MG63 (cell line): Measurements from ENCODE around the gene DUS1L. TPM values are rescaled to one million over a fixed set of nuclear protein-coding genes. Genes with fewer than 3 reads are reported as not detected.

Source experiments
- DNase-seq: peaks from one replicate; pipeline ENCODE4 v3.0.0-alpha.2; 2020
- H3K27me3 ChIP-seq: fragments of 250-450 bp; sonication (Bioruptor Pico); 2 replicates; pipeline ENCODE4 v1.5.1; 2020; ENCODE audit warnings: mild to moderate bottlenecking, moderate library complexity
- H3K36me3 ChIP-seq: fragments of 250-450 bp; sonication (Bioruptor Pico); 2 replicates; pipeline ENCODE4 v1.5.1; 2020; ENCODE audit warnings: mild to moderate bottlenecking, moderate library complexity
- H3K4me3 ChIP-seq: fragments of 250-450 bp; sonication (Bioruptor Pico); 2 replicates; pipeline ENCODE4 v1.5.1; 2020; ENCODE audit warnings: mild to moderate bottlenecking, moderate library complexity
- H3K9me3 ChIP-seq: fragments of 250-450 bp; sonication (Bioruptor Pico); 2 replicates; pipeline ENCODE4 v1.5.1; 2020; ENCODE audit warnings: mild to moderate bottlenecking, moderate library complexity
- total RNA-seq: library from RNA; depleted of rRNA; stranded (reverse); fragments of >200 nt; shearing (Covaris generic); gene quantifications from 2 replicates; pipeline ENCODE4 v1.2.3, GENCODE V29; 2014; ENCODE audit warnings: low replicate concordance

Gene DUS1L
- total RNA-seq, 1 experiment from 2014 or later = 104 TPM

DNA sequence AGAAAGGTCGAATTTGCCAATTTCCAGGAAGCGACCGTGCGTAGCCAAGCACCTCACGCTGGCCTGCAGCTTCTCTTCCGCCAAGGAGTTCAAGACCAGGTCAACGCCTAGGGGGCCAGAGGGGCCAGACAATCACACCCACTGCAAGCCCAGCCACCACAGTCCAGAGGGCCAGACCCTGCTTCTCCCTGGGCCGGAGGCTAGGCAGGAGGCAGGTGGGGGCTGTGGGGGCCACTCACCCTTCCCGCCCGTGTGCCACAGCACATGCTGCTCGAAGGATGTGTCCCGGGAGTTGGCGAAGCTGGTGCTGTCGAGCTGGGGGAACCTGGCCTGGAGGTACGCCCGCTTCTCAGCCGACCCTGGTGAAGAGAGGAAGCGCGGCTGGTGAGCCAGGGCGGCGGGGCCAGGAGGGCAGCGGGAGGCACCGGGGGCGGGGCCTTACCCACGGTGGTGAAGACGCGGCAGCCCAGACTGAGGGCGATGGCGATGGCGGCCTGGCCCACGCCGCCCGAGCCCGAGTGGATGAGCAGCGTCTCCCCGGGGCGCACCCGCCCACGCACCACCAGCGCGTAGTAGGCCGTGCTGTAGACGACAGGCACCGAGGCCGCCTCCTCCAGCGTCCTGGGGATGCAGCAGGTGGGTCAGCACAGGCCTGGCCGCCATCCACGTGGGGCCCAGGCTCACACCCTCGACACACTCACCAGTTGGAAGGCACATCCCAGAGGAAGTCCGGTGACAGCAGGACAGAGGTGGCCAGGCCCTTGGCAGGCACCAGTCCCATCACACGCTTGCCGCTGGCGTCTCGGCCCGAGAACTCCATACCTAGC lies 18.1 kb upstream of the DUS1L start:
- Histone ChIP-seq H3K27me3 (no peaks in the 10 kb centered on the region), H3K4me3 (no peak overlapping the region), H3K9me3 (no peaks in the 10 kb centered on the region), H3K36me3 (peaks cover 90% of the 10 kb centered on the region)
- DNase-seq = no peak

DNA sequence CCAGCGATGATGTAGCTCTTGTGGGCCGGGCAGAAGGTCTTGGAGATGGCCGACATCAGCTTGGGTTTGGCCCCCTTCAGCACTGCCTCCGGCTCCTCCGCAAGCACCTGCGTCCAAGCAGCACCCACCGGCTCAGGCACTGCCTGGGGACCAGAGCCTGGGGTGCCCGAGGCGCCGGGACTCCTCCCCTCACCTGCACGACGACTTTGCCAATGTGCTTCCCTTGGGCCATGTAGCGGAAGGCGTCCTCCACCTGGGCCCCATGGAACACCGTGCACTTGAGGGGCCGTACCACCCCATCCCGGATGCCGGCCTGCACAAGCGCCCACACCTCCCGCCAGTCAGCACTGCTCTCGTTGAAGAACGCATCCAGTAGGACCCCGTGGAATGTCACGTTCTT lies 17.4 kb upstream of the DUS1L start:
- Histone ChIP-seq H3K9me3 (no peaks in the 10 kb centered on the region), H3K4me3 (no peak overlapping the region), H3K27me3 (no peaks in the 10 kb centered on the region), H3K36me3 (peaks cover 90% of the 10 kb centered on the region)
- no peak for DNase-seq

GRCh38 chr17:82082456-82082855 lies 16.9 kb upstream of the DUS1L start:
- Histone ChIP-seq H3K9me3 (no peaks in the 10 kb centered on the region), H3K36me3 (peaks cover 90% of the 10 kb centered on the region), H3K4me3 (no peak overlapping the region), H3K27me3 (no peaks in the 10 kb centered on the region)
- no peak for DNase-seq

- Histone ChIP-seq H3K36me3 (peaks cover 89% of the 10 kb centered on the region), H3K4me3 (no peak overlapping the region), H3K27me3 (no peaks in the 10 kb centered on the region), H3K9me3 (no peaks in the 10 kb centered on the region)
- no peak for DNase-seq
Observed at GRCh38 chr17:82081966-82082365, 16.4 kb upstream of the DUS1L start.

GRCh38 chr17:82081546-82081945 lies 15.9 kb upstream of the DUS1L start:
- DNase-seq = no peak
- no peaks in the 10 kb centered on the region for H3K27me3 ChIP-seq
- H3K4me3 ChIP-seq = no peak overlapping the region
- peaks cover 89% of the 10 kb centered on the region for H3K36me3 ChIP-seq
- no peaks in the 10 kb centered on the region for H3K9me3 ChIP-seq

- Histone ChIP-seq H3K27me3 (no peaks in the 10 kb centered on the region), H3K9me3 (no peaks in the 10 kb centered on the region), H3K36me3 (peaks cover 82% of the 10 kb centered on the region), H3K4me3 (no peak overlapping the region)
- no peak for DNase-seq
Observed at GRCh38 chr17:82080789-82081464, 15.3 kb upstream of the DUS1L start.

- H3K9me3 ChIP-seq = no peaks in the 10 kb centered on the region
- no peaks in the 10 kb centered on the region for H3K27me3 ChIP-seq
- H3K36me3 ChIP-seq = peaks cover 75% of the 10 kb centered on the region
- H3K4me3 ChIP-seq = no peak overlapping the region
- no peak for DNase-seq
Observed at GRCh38 chr17:82080048-82080788, 14.6 kb upstream of the DUS1L start.

GRCh38 chr17:82079001-82079677 lies 13.5 kb upstream of the DUS1L start:
- no peak for DNase-seq
- Histone ChIP-seq H3K9me3 (no peaks in the 10 kb centered on the region), H3K27me3 (no peaks in the 10 kb centered on the region), H3K36me3 (peaks cover 64% of the 10 kb centered on the region), H3K4me3 (no peak overlapping the region)

DNA sequence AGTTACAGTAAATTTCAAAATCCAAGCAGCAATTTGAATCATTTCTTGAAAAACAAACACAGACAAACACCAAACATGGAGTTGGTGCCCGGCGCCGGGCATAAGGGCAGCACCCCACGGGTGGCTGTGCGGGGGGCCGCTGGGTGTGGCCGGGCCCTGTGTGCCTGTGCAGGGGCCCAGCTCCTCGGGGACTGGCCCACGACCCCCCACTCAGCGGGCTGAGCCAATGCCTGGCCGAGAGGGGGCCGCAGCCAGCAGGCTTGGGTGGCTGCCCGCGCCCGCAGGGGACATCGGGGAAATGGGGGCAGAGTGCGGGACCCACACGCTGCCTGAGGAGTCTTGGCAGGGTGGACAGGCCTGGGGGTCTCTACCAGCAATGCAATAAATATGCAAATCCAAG lies 12.8 kb upstream of the DUS1L start:
- Histone ChIP-seq H3K36me3 (peaks cover 57% of the 10 kb centered on the region), H3K9me3 (no peaks in the 10 kb centered on the region)
- DNase-seq = no peak

GRCh38 chr17:82077617-82078358 lies 12.2 kb upstream of the DUS1L start:
- no peak for DNase-seq
- Histone ChIP-seq H3K27me3 (peaks cover 2% of the 10 kb centered on the region; the same call in 1 of the 2 replicates), H3K9me3 (no peaks in the 10 kb centered on the region), H3K4me3 (no peak overlapping the region), H3K36me3 (peaks cover 51% of the 10 kb centered on the region)

More for the DNA sequence above, 12.8 kb upstream of the DUS1L start:
- Histone ChIP-seq H3K27me3 (peaks cover 2% of the 10 kb centered on the region; the same call in 1 of the 2 replicates), H3K4me3 (no peak overlapping the region)

DNA sequence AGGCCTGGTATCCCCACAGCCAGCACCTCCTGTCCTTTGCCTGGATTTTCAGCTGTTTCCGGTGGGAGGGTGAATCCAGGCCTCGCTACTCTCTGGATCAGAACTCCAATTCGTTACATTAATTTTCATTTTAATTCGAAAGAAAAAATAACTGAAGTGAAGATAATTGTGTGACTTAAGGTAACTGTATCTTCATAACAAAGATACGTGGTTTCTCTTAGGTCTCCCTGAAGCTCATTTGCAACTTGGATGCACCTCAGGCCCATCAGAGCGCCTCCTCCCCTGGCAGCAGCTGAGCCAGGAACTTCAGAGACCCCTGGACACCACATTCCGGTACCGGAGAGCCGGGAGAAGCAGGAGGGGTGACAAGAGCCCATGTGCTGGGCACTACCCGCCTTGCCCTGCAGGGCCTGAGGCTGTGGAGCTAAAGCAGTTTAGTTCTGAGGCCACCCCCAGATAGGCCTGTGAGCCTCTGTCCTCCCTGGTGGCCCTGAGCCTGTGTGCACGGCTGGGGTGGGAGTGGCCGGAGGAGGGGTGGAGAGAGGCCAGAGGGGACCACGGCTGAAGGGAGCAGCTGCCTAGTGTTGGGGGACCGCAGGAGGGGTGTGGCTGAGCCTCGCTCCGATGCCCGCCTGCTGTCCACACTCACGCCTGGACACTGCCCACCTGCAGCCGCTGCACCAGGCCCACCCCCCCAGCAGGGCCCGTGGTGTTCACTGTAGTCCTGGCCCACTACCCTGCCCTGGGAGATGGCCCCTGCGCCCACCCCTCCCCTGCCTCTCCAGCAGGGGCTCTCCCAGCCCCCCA lies 11.4 kb upstream of the DUS1L start:
- Histone ChIP-seq H3K4me3 (no peak overlapping the region), H3K9me3 (no peaks in the 10 kb centered on the region), H3K36me3 (peaks cover 43% of the 10 kb centered on the region)

DNA sequence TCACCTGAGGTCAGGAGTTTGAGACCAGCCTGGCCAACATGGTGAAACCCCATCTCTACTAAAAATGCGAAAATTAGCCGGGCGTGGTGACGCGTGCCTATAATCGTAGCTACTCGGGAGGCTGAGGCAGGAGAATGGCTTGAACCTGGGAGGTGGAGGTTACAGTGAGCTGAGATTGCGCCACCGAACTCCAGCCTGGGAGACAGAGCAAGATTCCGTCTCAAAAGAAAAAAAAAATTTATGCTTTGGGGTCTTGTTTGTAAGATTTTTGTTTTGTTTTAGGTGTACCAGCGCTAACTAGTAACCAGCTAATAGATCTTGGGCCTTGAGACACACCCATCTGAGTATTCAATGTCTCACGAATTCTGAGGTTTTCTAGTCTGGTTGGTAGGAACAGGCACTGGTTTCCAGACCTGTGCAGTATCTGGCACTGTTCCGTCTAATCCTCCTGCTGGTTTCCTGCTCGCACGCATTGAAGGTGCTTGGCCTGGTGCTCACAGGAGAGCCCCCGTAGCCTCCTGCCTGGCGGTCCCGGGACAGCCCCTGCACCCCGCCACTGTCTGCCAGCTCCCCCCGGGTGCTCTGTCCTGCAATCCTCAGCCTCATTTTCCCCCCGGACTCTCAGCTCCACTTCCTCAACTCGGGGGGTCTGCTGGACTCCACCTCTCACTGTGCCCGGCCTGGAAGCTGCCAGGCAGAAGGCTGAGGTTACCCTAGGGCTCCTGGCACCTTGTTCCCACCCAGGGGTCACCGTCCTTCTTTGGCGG lies 10.6 kb upstream of the DUS1L start:
- peaks cover 38% of the 10 kb centered on the region for H3K36me3 ChIP-seq
- no peak overlapping the region for H3K4me3 ChIP-seq
- H3K9me3 ChIP-seq = no peaks in the 10 kb centered on the region
- peaks cover 2% of the 10 kb centered on the region; the same call in 1 of the 2 replicates for H3K27me3 ChIP-seq
- DNase-seq = no peak

More for the DNA sequence above, 11.4 kb upstream of the DUS1L start:
- peaks cover 2% of the 10 kb centered on the region; the same call in 1 of the 2 replicates for H3K27me3 ChIP-seq
- no peak for DNase-seq

GRCh38 chr17:82073446-82073845 lies 7.8 kb upstream of the DUS1L start:
- Histone ChIP-seq H3K4me3 (no peak overlapping the region), H3K27me3 (peaks cover 2% of the 10 kb centered on the region; the same call in 1 of the 2 replicates), H3K36me3 (peaks cover 14% of the 10 kb centered on the region), H3K9me3 (no peaks in the 10 kb centered on the region)
- no peak for DNase-seq

- Histone ChIP-seq H3K9me3 (no peaks in the 10 kb centered on the region), H3K27me3 (peaks cover 2% of the 10 kb centered on the region; the same call in 1 of the 2 replicates), H3K4me3 (no peak overlapping the region), H3K36me3 (peaks cover 8% of the 10 kb centered on the region)
- DNase-seq = no peak
Observed at GRCh38 chr17:82072827-82073226, 7.2 kb upstream of the DUS1L start.

DNA sequence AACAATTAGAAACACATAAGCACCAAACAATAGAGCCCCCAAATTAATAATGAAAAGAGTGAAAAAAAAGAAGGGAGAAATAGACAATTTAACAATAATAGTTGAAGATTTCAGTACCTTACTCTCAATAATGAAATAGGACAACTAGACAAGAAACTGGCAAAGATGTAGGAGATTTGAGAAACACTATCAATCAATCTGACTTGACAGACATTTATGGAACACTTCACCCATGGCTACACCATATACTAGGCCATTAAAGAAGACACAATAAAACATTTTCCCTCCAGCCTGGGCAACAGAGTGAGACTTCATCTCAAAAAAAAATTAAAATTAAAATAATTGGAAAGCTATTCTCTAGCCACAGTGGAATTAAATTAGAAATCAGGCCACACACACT lies 5.0 kb upstream of the DUS1L start:
- Histone ChIP-seq H3K4me3 (no peak overlapping the region), H3K36me3 (no peaks in the 10 kb centered on the region), H3K27me3 (peaks cover 2% of the 10 kb centered on the region; the same call in 1 of the 2 replicates), H3K9me3 (no peaks in the 10 kb centered on the region)
- no peak for DNase-seq
